Muscle layer of colon (tissue), 2 donors: ENCODE measurements around the gene NGDN.

ENCODE experiments used
- H3K27ac ChIP-seq: one replicate; pipeline ENCODE4 v1.7.0; 2013; ENCODE audit warnings: low read depth, mild to moderate bottlenecking, low read length, moderate library complexity
- H3K27me3 ChIP-seq, 2 donors: one replicate each; pipeline ENCODE4 v1.7.0; 2013; ENCODE audit warnings: low read length in 2 of 2, mild to moderate bottlenecking in 2 of 2; ENCODE audit not compliant: insufficient read depth in 2 of 2, control insufficient read depth in 1 of 2
- H3K36me3 ChIP-seq: one replicate; pipeline ENCODE4 v1.7.0; 2013; ENCODE audit warnings: mild to moderate bottlenecking, low read length; ENCODE audit not compliant: insufficient read depth
- H3K4me1 ChIP-seq: one replicate; pipeline ENCODE4 v1.7.0; 2013; ENCODE audit warnings: mild to moderate bottlenecking, low read length; ENCODE audit not compliant: insufficient read depth
- H3K4me3 ChIP-seq, 2 donors: one replicate each; pipeline ENCODE4 v1.7.0; 2013; ENCODE audit warnings: low read length in 2 of 2, low read depth in 1 of 2, mild to moderate bottlenecking in 1 of 2, moderate library complexity in 1 of 2
- H3K9ac ChIP-seq: one replicate; pipeline ENCODE4 v1.7.0; 2013; ENCODE audit warnings: low read length
- H3K9me3 ChIP-seq: one replicate; pipeline ENCODE4 v1.7.0; 2013; ENCODE audit warnings: mild to moderate bottlenecking, low read length
- donor health status: abdominal sarcoma.
- donor health status: Adenocarcinoma of cecum.

The NGDN gene

GRCh38 chr14:23433457-23433856, 36.0 kb upstream of the NGDN start:
- no peak overlapping the region for H3K9ac ChIP-seq
- H3K27ac ChIP-seq = no peak overlapping the region
- no peaks in the 10 kb centered on the region for H3K9me3 ChIP-seq
- H3K4me3 ChIP-seq = no peak overlapping the region
- H3K27me3 ChIP-seq = no peaks in the 10 kb centered on the region
- no peaks in the 10 kb centered on the region for H3K36me3 ChIP-seq
- peaks cover 8% of the 10 kb centered on the region for H3K4me1 ChIP-seq

GRCh38 chr14:23434488-23435222, 34.8 kb upstream of the NGDN start:
- no peaks in the 10 kb centered on the region for H3K9me3 ChIP-seq
- H3K4me1 ChIP-seq = peaks cover 8% of the 10 kb centered on the region
- H3K27ac ChIP-seq = no peak overlapping the region
- H3K4me3 ChIP-seq = no peak overlapping the region
- H3K36me3 ChIP-seq = no peaks in the 10 kb centered on the region
- no peak overlapping the region for H3K9ac ChIP-seq
- no peaks in the 10 kb centered on the region for H3K27me3 ChIP-seq

DNA sequence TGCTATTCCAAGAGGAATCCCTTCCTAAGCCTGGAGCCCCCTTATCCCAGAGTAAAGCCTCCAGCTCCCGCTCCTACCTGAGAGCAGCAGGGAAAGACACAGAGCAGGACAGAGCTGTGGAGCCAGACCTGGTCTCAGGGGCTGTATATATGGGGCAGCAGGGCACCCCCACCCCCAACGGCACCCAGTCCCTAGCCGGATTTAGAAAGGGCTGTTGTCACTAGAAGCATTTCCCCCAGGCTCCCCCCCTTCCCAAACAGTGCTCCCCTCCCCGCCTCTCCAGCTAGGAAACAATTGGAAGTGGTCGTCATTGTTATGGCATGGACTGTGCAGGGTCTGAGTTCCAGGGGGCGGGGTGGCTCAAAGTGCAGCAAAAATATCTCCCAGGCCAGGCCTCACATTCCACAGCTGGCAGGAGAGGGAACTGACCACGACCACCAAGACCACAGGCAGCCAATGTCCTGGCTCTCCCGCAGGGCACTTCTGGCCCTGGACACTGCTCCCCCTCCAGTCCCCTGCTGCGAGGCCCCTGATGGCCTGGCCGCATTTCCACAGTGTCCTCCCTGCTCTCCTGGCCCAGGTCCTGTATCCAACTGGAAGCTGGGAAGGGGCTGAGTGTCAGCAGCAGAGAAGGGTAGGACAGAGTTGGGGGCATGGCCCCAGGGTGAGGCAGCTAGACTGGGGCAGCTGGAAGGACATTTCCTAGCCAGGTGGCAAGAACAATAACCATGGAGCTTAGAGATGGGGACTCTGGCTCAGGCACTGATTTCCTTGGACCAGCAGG, 33.8 kb upstream of the NGDN start, which contains the start of gene MYH7:
MYH7 (minus strand) TSS at position 118 of the 784 bp plus-strand sequence. CDS start 1,928 bp downstream, outside the sequence.
- Histone ChIP-seq H3K36me3 (no peaks in the 10 kb centered on the region), H3K4me1 (peaks cover 8% of the 10 kb centered on the region), H3K4me3 (no peak within 1 kb of the TSS), H3K9me3 (no peaks in the 10 kb centered on the region), H3K27me3 (no peaks in the 10 kb centered on the region), H3K27ac (no peak within 1 kb of the TSS), H3K9ac (no peak within 1 kb of the TSS)

DNA sequence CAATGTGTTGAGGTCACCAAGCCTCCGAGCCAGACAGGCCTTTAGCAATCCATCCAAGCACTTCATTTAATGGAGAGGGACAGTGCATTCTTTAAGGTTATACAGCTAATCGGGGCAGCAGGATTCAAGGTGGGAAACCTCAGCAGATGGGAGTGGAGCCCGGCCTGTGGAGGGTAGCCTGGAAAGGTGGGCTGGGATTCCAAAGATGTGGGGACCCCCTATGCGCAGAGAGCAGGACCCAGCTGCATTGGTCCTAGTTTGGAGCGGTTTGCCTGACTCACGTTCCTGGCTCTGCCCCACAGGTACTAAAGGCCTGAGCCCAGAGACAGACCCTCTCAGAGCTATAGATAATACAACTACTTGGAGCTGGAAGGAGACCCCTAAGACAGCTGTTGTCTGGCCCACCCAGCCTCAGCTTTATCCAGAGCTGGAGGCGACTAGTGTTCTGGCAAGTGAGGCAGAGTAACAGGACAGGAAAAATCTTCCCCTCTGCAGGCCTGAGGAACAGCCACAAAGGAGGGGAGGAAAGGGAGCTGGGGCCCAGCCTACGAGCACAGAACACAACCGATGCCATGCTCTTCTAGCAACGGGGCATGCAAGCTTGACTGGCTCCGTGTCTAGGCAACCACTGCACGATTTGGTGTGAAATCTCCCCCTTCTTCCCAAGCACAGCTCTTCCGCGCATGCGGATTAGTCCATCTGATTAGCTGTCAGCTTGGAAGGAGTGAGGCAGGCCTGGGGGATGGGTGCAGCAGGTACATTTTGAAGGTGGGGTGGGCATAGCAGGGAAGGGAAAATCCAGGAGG, 33.0 kb upstream of the NGDN start:
- H3K4me3 ChIP-seq = no peak overlapping the region
- H3K27ac ChIP-seq = no peak overlapping the region
- H3K9ac ChIP-seq = no peak overlapping the region
- H3K9me3 ChIP-seq = no peaks in the 10 kb centered on the region
- H3K4me1 ChIP-seq = peaks cover 8% of the 10 kb centered on the region
- H3K36me3 ChIP-seq = no peaks in the 10 kb centered on the region
- H3K27me3 ChIP-seq = no peaks in the 10 kb centered on the region

- no peak overlapping the region for H3K4me3 ChIP-seq
- H3K9me3 ChIP-seq = no peaks in the 10 kb centered on the region
- H3K9ac ChIP-seq = no peak overlapping the region
- H3K27me3 ChIP-seq = no peaks in the 10 kb centered on the region
- H3K36me3 ChIP-seq = no peaks in the 10 kb centered on the region
- peaks cover 8% of the 10 kb centered on the region for H3K4me1 ChIP-seq
- no peak overlapping the region for H3K27ac ChIP-seq
Measured at GRCh38 chr14:23437133-23438100, 32.1 kb upstream of the NGDN start.

DNA sequence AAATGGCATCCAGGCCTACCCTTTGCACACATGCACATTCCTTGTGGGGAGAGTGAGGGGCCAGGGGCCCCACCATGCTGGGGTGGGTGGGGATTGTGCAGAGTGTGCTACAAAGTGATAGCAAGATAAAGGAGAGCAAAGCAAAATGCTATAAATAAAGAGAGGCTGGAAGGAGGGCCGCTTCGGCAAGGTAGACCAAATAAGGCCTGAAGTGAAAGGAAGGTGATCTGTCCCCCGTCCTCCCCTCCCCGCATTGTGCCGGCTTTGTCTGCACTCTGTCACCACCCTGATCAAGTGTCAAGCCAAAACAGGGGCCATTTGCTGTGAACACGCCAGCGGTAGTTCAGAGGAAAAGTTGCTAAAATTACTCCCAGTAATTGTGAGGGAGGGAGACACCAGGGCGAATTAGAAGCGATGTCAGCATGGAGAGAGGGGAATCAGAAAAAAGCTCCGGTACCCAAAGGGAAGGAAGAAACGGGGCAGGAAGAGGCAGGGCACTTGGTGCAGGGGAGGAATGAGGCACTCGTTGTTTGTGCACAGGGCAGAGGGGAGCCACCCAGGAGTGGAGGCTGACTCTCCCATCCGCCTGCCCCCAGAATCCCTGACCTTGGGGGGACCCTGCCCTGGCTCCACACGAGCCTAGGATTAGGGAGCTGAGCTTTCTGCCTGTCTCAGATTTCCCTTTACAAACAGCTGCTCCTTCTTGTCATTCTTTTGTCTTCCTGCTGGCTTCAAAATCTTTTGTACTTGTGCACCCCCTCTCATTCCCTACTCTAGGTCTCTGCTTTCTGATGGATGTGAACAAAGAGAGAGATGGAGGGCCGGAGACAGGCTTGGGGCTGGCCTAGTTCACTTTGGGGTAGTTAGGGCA, 31.2 kb upstream of the NGDN start:
- no peak overlapping the region for H3K4me3 ChIP-seq
- no peak overlapping the region for H3K27ac ChIP-seq
- H3K4me1 ChIP-seq = peaks cover 8% of the 10 kb centered on the region
- no peak overlapping the region for H3K9ac ChIP-seq
- no peaks in the 10 kb centered on the region for H3K36me3 ChIP-seq
- H3K27me3 ChIP-seq = no peaks in the 10 kb centered on the region
- no peaks in the 10 kb centered on the region for H3K9me3 ChIP-seq

DNA sequence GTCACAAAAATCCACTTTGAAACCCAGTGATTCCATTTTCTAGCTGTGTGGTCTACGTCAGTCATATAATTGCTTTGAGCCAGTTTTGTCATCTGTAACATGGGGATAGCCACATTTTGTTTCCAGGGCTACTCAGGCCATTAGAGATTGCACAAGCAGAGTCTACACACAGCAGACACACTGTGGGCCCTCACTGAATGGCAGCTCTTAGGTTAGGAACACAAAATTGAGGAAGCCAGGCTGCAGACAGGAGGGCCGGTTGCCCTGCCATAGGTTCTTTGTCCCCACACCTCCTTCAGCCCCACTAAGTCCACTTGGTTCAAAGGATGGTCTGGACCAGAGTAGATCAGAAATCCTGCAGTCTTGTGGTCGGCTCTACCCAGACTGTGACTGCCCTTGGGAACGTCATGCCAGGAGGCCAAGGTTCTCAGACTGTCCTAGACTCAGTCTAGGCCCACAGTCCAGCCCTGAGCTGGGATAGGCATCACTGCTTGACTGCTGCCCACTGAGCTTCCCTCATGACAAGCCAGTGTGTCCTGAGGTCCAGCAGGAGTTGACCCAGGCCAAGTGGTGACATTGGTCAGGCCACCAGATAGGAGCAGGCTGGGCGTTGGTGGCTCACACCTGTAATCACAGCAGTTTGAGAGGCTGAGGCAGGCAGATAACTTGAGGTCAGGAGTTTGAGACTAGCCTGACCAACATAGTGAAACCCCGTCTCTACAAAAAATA, 30.2 kb upstream of the NGDN start:
- Histone ChIP-seq H3K9me3 (no peaks in the 10 kb centered on the region), H3K27me3 (no peaks in the 10 kb centered on the region), H3K4me1 (peaks cover 8% of the 10 kb centered on the region), H3K36me3 (no peaks in the 10 kb centered on the region), H3K27ac (no peak overlapping the region), H3K4me3 (no peak overlapping the region), H3K9ac (no peak overlapping the region)

DNA sequence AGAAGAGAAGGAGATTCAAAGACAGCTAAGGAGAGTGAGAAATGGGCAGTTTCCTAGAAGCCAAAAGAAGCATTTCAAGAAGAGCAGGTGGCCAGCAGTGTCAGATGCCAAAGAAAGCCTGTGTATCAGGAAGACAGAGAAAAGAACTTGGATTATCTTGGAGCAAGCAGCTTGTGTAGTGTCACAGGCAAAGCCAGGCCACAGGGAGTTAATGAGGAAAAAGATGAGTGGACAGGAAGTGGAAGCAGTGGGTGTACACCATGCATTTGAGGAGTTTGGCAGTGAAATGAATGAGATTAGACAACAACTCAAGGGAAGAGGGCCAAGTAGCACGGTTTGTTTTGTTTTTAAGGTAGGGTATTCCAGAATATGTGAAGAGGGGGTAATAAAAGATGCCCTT, 28.4 kb upstream of the NGDN start:
- no peak overlapping the region for H3K4me3 ChIP-seq
- no peak overlapping the region for H3K27ac ChIP-seq
- no peaks in the 10 kb centered on the region for H3K36me3 ChIP-seq
- no peaks in the 10 kb centered on the region for H3K27me3 ChIP-seq
- H3K9me3 ChIP-seq = no peaks in the 10 kb centered on the region
- peaks cover 8% of the 10 kb centered on the region for H3K4me1 ChIP-seq
- H3K9ac ChIP-seq = no peak overlapping the region

GRCh38 chr14:23442721-23443356, 26.7 kb upstream of the NGDN start:
- Histone ChIP-seq H3K9me3 (no peaks in the 10 kb centered on the region), H3K4me1 (peaks cover 4% of the 10 kb centered on the region), H3K4me3 (no peak overlapping the region), H3K36me3 (no peaks in the 10 kb centered on the region), H3K27ac (no peak overlapping the region), H3K27me3 (no peaks in the 10 kb centered on the region), H3K9ac (no peak overlapping the region)
